ENCODE measurements around the gene USP13. TPM values are rescaled to one million over a fixed set of nuclear protein-coding genes. Genes with fewer than 3 reads are reported as not detected.

Gene USP13
- total RNA-seq, 4 donors from 2014 or later: 6.7 to 12.1 (median 11.3) TPM

GRCh38 chr3:179812096-179812382 is 159.2 kb downstream of the USP13 start:
- Histone ChIP-seq H3K27ac (no peak overlapping the region), H3K27me3 (no peaks in the 10 kb centered on the region), H3K36me3 (no peaks in the 10 kb centered on the region), H3K4me1 (no peaks in the 10 kb centered on the region), H3K9me3 (no peaks in the 10 kb centered on the region), H3K4me3 (no peak overlapping the region)
- ATAC-seq: no peak
- TF ChIP-seq CTCF (IDR thresholded peaks at IDR 0.05) (no peak), EP300 (IDR thresholded peaks at IDR 0.05) (no peak), POLR2A (IDR thresholded peaks at IDR 0.05) (no peak), POLR2AphosphoS5 (IDR thresholded peaks at IDR 0.05) (no peak)
- WGBS, 2 donors (ENCODE audit: low coverage in 1 of 2): 80 to 89% methylated on average over 3 of the region's 3 CpGs

DNA sequence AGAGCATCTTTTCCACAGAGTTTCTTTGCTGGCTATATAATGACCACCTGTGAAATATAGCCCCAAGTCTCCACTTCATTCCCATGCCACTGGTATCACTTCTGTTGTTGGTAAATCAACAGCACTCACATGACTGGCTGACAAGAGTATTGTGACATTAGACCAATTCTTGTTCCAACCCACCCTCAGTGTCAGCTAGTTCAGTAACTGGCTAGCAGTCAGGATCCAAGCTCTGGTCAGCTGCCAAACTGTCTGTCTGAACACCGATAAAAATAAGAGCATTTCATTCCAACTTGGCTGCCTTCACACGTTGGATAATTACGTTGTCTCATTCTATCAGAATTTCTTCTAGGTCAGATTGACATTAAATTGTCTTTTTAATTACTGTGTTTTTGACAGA is 166.5 kb downstream of the USP13 start:
- ATAC-seq: no peak
- Histone ChIP-seq H3K9me3 (no peaks in the 10 kb centered on the region), H3K36me3 (no peaks in the 10 kb centered on the region), H3K27ac (no peak overlapping the region), H3K4me1 (no peaks in the 10 kb centered on the region), H3K4me3 (no peak overlapping the region), H3K27me3 (peaks cover 18% of the 10 kb centered on the region)
- 38 to 41% methylated on average over 3 of the region's 3 CpGs for WGBS, 2 donors (ENCODE audit: low coverage in 1 of 2)
- TF ChIP-seq POLR2AphosphoS5 (IDR thresholded peaks at IDR 0.05) (no peak), POLR2A (IDR thresholded peaks at IDR 0.05) (no peak), EP300 (IDR thresholded peaks at IDR 0.05) (no peak), CTCF (IDR thresholded peaks at IDR 0.05) (no peak)

DNA sequence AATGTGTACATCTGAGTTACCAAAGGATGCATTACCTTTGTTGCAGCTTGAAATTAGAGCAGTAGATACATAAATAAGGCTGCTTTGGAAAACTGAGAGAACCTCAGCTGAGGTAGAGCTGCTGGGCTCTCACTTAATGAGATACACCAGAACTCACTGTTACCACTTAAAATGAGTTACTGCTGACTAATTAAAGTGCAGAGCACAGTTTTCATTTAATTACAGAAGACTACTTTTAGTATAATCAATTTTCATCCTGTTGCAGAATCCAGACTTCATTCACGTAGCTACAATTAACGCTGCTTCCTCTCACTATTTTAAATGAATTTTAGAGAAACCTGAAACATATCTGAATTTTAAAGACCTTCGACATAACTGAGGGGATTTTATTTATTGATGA is 169.5 kb downstream of the USP13 start:
- Histone ChIP-seq H3K27me3 (peaks cover 18% of the 10 kb centered on the region), H3K4me3 (no peak overlapping the region), H3K4me1 (no peaks in the 10 kb centered on the region), H3K27ac (no peak overlapping the region), H3K9me3 (no peaks in the 10 kb centered on the region), H3K36me3 (no peaks in the 10 kb centered on the region)
- ATAC-seq: no peak
- TF ChIP-seq EP300 (IDR thresholded peaks at IDR 0.05) (no peak), POLR2A (IDR thresholded peaks at IDR 0.05) (no peak), CTCF (IDR thresholded peaks at IDR 0.05) (no peak), POLR2AphosphoS5 (IDR thresholded peaks at IDR 0.05) (no peak)
- 82% methylated on average over 3 of the region's 3 CpGs for WGBS, 2 donors (ENCODE audit: low coverage in 1 of 2)

GRCh38 chr3:179825527-179826246 is 172.8 kb downstream of the USP13 start:
- no peak for ATAC-seq
- 56 to 71% methylated on average over 6 of the region's 6 CpGs for WGBS, 2 donors (ENCODE audit: low coverage in 1 of 2)

More at GRCh38 chr3:179825527-179826246, 172.8 kb downstream of the USP13 start:
- Histone ChIP-seq H3K36me3 (no peaks in the 10 kb centered on the region), H3K27ac (no peak overlapping the region), H3K27me3 (peaks cover 10% of the 10 kb centered on the region), H3K4me1 (no peaks in the 10 kb centered on the region), H3K9me3 (no peaks in the 10 kb centered on the region), H3K4me3 (no peak overlapping the region)
- TF ChIP-seq CTCF (IDR thresholded peaks at IDR 0.05): no peak

All from gastroesophageal sphincter (tissue), 4 donors.